Measurements from ENCODE around the gene IFT27. TPM values are rescaled to one million over a fixed set of nuclear protein-coding genes. Genes with fewer than 3 reads are reported as not detected.
"Not testable (repeated sequence)": the region's sequence is repeated elsewhere in the genome, so short reads cannot be mapped to it uniquely, and the experiment has no call there.

IFT27 gene
- total RNA-seq, 1 donor from 2014 or later: 2.7 TPM

GRCh38 chr22:36736701-36737320 lies 39.1 kb downstream of the IFT27 start:
- H3K9me3 ChIP-seq: no peaks in the 10 kb centered on the region
- no peaks in the 10 kb centered on the region for H3K36me3 ChIP-seq
- DNase-seq (ENCODE audit: low spot score in 2 of 2): peak in 1 of 2 donors; percentile 56
- no peaks in the 10 kb centered on the region for H3K4me1 ChIP-seq
- TF ChIP-seq CTCF (IDR thresholded peaks at IDR 0.05): no peak
- intact Hi-C loops (cut with DNase I): no loop called here
- H3K27ac ChIP-seq: no peak overlapping the region
- no peaks in the 10 kb centered on the region for H3K27me3 ChIP-seq
- no peak overlapping the region for H3K4me3 ChIP-seq

GRCh38 chr22:36734171-36735058 lies 41.5 kb downstream of the IFT27 start:
- Histone ChIP-seq H3K36me3 (no peaks in the 10 kb centered on the region), H3K4me3 (no peak overlapping the region), H3K9me3 (no peaks in the 10 kb centered on the region), H3K4me1 (no peaks in the 10 kb centered on the region), H3K27ac (no peak overlapping the region), H3K27me3 (no peaks in the 10 kb centered on the region)
- intact Hi-C loops (cut with DNase I): no loop called here
- peak in 1 of 2 donors; percentile 61 for DNase-seq (ENCODE audit: low spot score in 2 of 2)
- TF ChIP-seq CTCF (IDR thresholded peaks at IDR 0.05): no peak

- no peaks in the 10 kb centered on the region for H3K27me3 ChIP-seq
- intact Hi-C loops (cut with DNase I): no loop called here
- no peak for TF ChIP-seq CTCF (IDR thresholded peaks at IDR 0.05)
Observed at GRCh38 chr22:36733271-36733670, 42.6 kb downstream of the IFT27 start.

GRCh38 chr22:36732609-36733008 lies 43.3 kb downstream of the IFT27 start:
- H3K4me1 ChIP-seq: no peaks in the 10 kb centered on the region
- intact Hi-C loops (cut with DNase I): no loop called here
- H3K27me3 ChIP-seq: no peaks in the 10 kb centered on the region
- H3K27ac ChIP-seq: no peak overlapping the region
- no peak overlapping the region for H3K4me3 ChIP-seq
- H3K9me3 ChIP-seq: no peaks in the 10 kb centered on the region
- H3K36me3 ChIP-seq: no peaks in the 10 kb centered on the region
- no peak for TF ChIP-seq CTCF (IDR thresholded peaks at IDR 0.05)
- peak in 1 of 2 donors; percentile 30 for DNase-seq (ENCODE audit: low spot score in 2 of 2)

More at GRCh38 chr22:36733271-36733670, 42.6 kb downstream of the IFT27 start:
- peak in 1 of 2 donors; percentile 25 for DNase-seq (ENCODE audit: low spot score in 2 of 2)
- no peak overlapping the region for H3K4me3 ChIP-seq
- no peaks in the 10 kb centered on the region for H3K9me3 ChIP-seq
- no peaks in the 10 kb centered on the region for H3K36me3 ChIP-seq
- no peaks in the 10 kb centered on the region for H3K4me1 ChIP-seq
- H3K27ac ChIP-seq: no peak overlapping the region

GRCh38 chr22:36731916-36732315 lies 44.0 kb downstream of the IFT27 start:
- H3K4me3 ChIP-seq: no peak overlapping the region
- no peaks in the 10 kb centered on the region for H3K9me3 ChIP-seq
- no peaks in the 10 kb centered on the region for H3K27me3 ChIP-seq
- no peaks in the 10 kb centered on the region for H3K4me1 ChIP-seq
- no peak overlapping the region for H3K27ac ChIP-seq
- intact Hi-C loops (cut with DNase I): no loop called here
- TF ChIP-seq CTCF (IDR thresholded peaks at IDR 0.05): no peak
- no peaks in the 10 kb centered on the region for H3K36me3 ChIP-seq
- DNase-seq (ENCODE audit: low spot score in 2 of 2): peak in 1 of 2 donors; percentile 24

- H3K27ac ChIP-seq: not testable (repeated sequence)
- DNase-seq (ENCODE audit: low spot score in 2 of 2): peak in 1 of 2 donors; percentile 18
Observed at GRCh38 chr22:36731321-36731720, 44.6 kb downstream of the IFT27 start.

More at GRCh38 chr22:36731321-36731720, 44.6 kb downstream of the IFT27 start:
- H3K27me3 ChIP-seq; H3K4me1 ChIP-seq; H3K9me3 ChIP-seq; H3K36me3 ChIP-seq; intact Hi-C loops (cut with DNase I); H3K4me3 ChIP-seq: not testable (repeated sequence)

Measured in ascending aorta (tissue), 2 donors.